Natural killer cell treated with Interleukin-12 subunit alpha and Interleukin-12 subunit beta and Interleukin-15 and Interleukin-18, amount 100 ng/mL, for 72 hours (primary cell): Measurements from ENCODE around the gene ZNF343. TPM values are rescaled to one million over a fixed set of nuclear protein-coding genes. Genes with fewer than 3 reads are reported as not detected.

ENCODE experiments used
- ATAC-seq, 2 donors: fragments of 150-1000 bp; cut with Tn5 transposase in 1 of 2; sonication (Bioruptor Pico), chemical (Tn5 transposase) in 1 of 2; 2 replicates each; pipeline ENCODE4 v1.10.0; 2021
- DNase-seq: peaks from one replicate; pipeline ENCODE4 v3.0.0; 2022; ENCODE audit warnings: low spot score
- H3K27ac Mint-ChIP-seq, 2 donors: 1 replicate in 1 of 2; 2 replicates in 1 of 2; pipeline ENCODE4 v1.8.0; 2022; ENCODE audit warnings: mixed read lengths in 2 of 2, mild to moderate bottlenecking in 1 of 2, moderate library complexity in 1 of 2
- H3K27me3 Mint-ChIP-seq, 2 donors: 1 replicate in 1 of 2; 2 replicates in 1 of 2; pipeline ENCODE4 v1.8.0; 2022; ENCODE audit warnings: mixed read lengths in 2 of 2
- H3K36me3 Mint-ChIP-seq: one replicate; pipeline ENCODE4 v1.8.0; 2022; ENCODE audit warnings: mixed read lengths
- H3K4me1 Mint-ChIP-seq, 2 donors: 1 replicate in 1 of 2; 2 replicates in 1 of 2; pipeline ENCODE4 v1.8.0; 2022; ENCODE audit warnings: low read depth in 2 of 2, mixed read lengths in 2 of 2, mild to moderate bottlenecking in 1 of 2
- H3K4me3 Mint-ChIP-seq: one replicate; pipeline ENCODE4 v1.8.0; 2022; ENCODE audit warnings: mixed read lengths
- H3K9me3 Mint-ChIP-seq: 2 replicates; pipeline ENCODE4 v1.8.0; 2022; ENCODE audit warnings: mixed read lengths
- total RNA-seq, 2 donors: library from RNA; stranded (reverse); gene quantifications; one replicate each; pipeline ENCODE4 v1.2.3, GENCODE V29; 2022

ZNF343 gene
- total RNA-seq, 2 donors from 2014 or later = 6.8 to 21.1 TPM

- Mint-ChIP-seq H3K36me3 (peaks cover 6% of the 10 kb centered on the region), H3K4me3 (no peak overlapping the region), H3K27me3 (no peaks in the 10 kb centered on the region), H3K9me3 (no peaks in the 10 kb centered on the region), H3K27ac (no peak overlapping the region), H3K4me1 (peaks cover 6 to 12% of the 10 kb centered on the region in 2 donors)
- no peak for DNase-seq
- ATAC-seq = no peak
Observed at GRCh38 chr20:2475850-2476741, 32.6 kb downstream of the ZNF343 start.

- DNase-seq (no peak), ATAC-seq (no peak)
- Mint-ChIP-seq H3K4me3 (no peak overlapping the region), H3K27ac (no peak overlapping the region), H3K9me3 (no peaks in the 10 kb centered on the region), H3K27me3 (no peaks in the 10 kb centered on the region), H3K4me1 (peaks cover 27 to 33% of the 10 kb centered on the region in 2 donors), H3K36me3 (peaks cover 7% of the 10 kb centered on the region)
Observed at GRCh38 chr20:2473516-2473915, 35.2 kb downstream of the ZNF343 start.

DNA sequence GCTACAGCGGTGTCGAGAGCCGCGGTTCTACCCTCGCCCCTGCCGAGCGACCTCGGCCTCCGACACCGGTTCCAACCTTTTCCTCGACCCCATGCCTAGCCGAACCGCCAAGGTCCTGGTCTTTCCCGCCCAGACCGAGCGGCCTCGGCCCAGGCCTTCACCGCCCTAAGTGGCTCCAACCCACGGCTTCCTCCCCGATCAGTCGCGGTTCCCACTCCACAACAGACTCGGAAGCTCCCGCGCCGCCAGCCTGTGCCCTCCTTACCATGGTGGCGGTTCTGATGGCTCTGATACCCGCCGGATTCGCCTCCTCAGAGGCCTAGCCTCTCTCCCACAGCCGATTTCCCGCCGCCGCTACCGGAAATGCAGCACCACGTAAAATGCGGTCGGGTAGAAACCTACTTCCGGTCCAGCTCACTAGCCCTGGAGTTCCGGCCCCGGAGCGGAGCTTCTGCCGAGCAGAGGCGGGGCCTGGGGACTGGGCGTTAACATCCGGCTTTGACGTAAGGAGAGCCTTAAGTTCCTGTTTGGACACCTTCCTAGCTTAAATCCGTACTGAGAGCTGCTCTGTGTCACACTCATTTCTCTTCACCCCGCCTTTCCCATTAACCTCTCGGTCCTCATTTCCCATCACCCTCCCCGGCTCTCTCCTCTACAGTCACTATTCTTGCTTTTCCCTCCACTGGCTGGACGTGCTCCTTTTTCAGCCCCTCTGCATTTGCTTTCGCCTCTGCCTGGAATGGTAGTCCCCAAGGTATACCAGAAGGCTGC is 38.1 kb downstream of the ZNF343 start, which contains the start of gene SNRPB:
TSS of gene SNRPB (minus strand) at position 367 of the 771 bp plus-strand sequence. CDS start at position 268, 99 bp downstream.
- H3K9me3 Mint-ChIP-seq = no peaks in the 10 kb centered on the region
- H3K27ac Mint-ChIP-seq = peak within 1 kb of the TSS; percentile 98 to 100
- ATAC-seq = peak; percentile 98 to 99

DNA sequence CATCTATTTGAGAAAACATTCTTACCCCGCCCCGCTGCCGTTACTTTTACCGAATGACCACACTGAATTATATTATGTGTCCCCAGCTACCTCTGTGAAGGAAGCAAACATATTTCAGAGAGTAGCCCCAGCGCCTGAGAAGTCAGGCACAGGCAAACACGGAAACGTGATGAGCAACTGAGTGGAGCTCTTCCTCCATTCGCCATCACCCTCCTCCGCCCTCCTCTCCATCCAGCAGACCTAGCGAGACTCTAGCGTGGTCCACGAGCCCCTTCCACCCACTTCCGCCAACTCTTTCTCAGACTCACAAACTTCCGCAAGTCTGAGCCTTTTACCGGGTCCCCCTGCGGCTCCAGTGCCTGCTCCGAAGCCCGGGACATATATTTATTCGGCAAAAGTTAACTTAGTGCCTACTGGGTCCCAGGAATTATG is 38.7 kb downstream of the ZNF343 start:
- Mint-ChIP-seq H3K27me3 (no peaks in the 10 kb centered on the region), H3K9me3 (no peaks in the 10 kb centered on the region), H3K36me3 (peaks cover 28% of the 10 kb centered on the region), H3K27ac (peak overlapping the region; percentile 98 to 100), H3K4me1 (peaks cover 48% of the 10 kb centered on the region in 2 donors), H3K4me3 (peak overlapping the region; percentile 100)
- ATAC-seq (peak; percentile 65 to 78), DNase-seq (peak; percentile 77)

More for the DNA sequence above, 38.1 kb downstream of the ZNF343 start, which contains the start of gene SNRPB:
- peaks cover 25% of the 10 kb centered on the region for H3K36me3 Mint-ChIP-seq
- peaks cover 47 to 48% of the 10 kb centered on the region in 2 donors for H3K4me1 Mint-ChIP-seq
- H3K27me3 Mint-ChIP-seq = no peaks in the 10 kb centered on the region
- DNase-seq = peak; percentile 98
- peak within 1 kb of the TSS; percentile 100 for H3K4me3 Mint-ChIP-seq

DNA sequence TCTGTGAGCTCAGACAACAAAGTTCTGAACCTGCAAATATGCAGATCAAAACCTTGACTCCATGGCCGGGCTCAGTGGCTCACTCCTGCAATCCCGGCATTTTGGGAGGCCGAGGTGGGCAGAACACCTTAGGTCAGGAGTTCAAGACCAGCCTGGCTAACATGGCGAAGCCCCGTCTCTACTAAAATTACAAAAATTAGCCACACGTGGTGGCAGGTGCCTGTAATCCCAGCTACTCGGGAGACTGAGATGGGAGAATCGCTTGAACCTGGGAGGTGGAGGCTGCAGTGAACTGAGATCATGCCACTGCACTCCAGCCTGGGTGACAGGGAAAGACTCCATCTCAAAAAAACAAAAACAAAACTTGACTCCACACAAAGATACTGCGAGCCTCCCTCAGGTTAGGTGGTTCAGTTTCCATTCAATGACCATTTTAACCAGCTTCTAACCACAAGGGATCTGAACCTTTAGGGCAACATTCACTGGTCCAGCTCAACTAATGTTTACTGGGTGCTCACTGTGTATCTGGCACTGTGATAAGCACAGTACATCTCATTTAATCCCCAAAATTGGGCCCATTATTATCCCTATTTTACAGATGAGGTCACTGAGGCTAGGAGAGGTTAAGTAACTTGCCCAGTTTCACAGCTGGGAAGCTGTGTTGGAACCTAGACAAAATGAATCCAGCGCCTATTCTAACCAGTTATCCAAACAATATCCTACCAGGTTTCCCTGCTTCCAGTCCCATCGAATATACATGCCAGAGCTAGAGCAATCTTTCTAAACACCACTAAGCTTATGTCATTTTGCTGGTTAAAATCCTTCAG is 39.9 kb downstream of the ZNF343 start:
- H3K27ac Mint-ChIP-seq = peak overlapping the region; percentile 98 to 100

DNA sequence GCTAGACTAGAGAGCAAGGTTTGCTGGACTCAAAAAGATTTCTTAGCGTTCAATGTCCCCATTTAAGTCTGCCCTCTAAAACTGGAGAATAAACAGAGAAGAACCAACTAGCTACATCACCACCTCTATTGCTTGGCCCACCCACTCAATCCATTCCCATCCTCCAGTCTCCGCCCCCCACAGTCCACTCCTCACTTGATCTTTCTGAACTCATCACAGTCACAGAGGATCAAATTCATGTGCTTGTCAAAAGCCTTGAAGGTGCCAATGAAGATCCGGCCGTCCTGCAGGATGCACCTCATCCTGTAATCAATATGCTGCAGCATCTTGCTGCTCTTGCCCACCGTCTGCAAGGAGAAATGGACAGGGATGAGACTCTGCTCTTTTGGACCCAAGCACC is 41.3 kb downstream of the ZNF343 start:
- H3K36me3 Mint-ChIP-seq = peaks cover 42% of the 10 kb centered on the region
- H3K9me3 Mint-ChIP-seq = no peaks in the 10 kb centered on the region
- H3K27ac Mint-ChIP-seq = peak overlapping the region; percentile 98 to 100
- H3K4me3 Mint-ChIP-seq = peak overlapping the region; percentile 100
- DNase-seq (no peak), ATAC-seq (no peak)
- H3K27me3 Mint-ChIP-seq = no peaks in the 10 kb centered on the region
- H3K4me1 Mint-ChIP-seq = peaks cover 47 to 53% of the 10 kb centered on the region in 2 donors

More for the DNA sequence above, 39.9 kb downstream of the ZNF343 start:
- no peak for ATAC-seq
- peak overlapping the region; percentile 100 for H3K4me3 Mint-ChIP-seq
- DNase-seq = no peak
- peaks cover 33% of the 10 kb centered on the region for H3K36me3 Mint-ChIP-seq
- H3K27me3 Mint-ChIP-seq = no peaks in the 10 kb centered on the region
- H3K4me1 Mint-ChIP-seq = peaks cover 48% of the 10 kb centered on the region in 2 donors
- no peaks in the 10 kb centered on the region for H3K9me3 Mint-ChIP-seq

GRCh38 chr20:2465100-2465499 is 43.6 kb downstream of the ZNF343 start:
- H3K9me3 Mint-ChIP-seq = no peaks in the 10 kb centered on the region
- no peak for ATAC-seq
- H3K27ac Mint-ChIP-seq = no peak overlapping the region
- no peaks in the 10 kb centered on the region for H3K27me3 Mint-ChIP-seq
- H3K4me1 Mint-ChIP-seq = peaks cover 27 to 42% of the 10 kb centered on the region in 2 donors
- DNase-seq = no peak
- H3K4me3 Mint-ChIP-seq = no peak overlapping the region
- peaks cover 61% of the 10 kb centered on the region for H3K36me3 Mint-ChIP-seq

GRCh38 chr20:2463616-2464365 is 44.9 kb downstream of the ZNF343 start:
- H3K9me3 Mint-ChIP-seq = no peaks in the 10 kb centered on the region
- no peaks in the 10 kb centered on the region for H3K27me3 Mint-ChIP-seq
- H3K4me3 Mint-ChIP-seq = no peak overlapping the region
- no peak overlapping the region for H3K27ac Mint-ChIP-seq
- ATAC-seq (no peak), DNase-seq (no peak)
- peaks cover 62% of the 10 kb centered on the region for H3K36me3 Mint-ChIP-seq
- peaks cover 17 to 34% of the 10 kb centered on the region in 2 donors for H3K4me1 Mint-ChIP-seq

DNA sequence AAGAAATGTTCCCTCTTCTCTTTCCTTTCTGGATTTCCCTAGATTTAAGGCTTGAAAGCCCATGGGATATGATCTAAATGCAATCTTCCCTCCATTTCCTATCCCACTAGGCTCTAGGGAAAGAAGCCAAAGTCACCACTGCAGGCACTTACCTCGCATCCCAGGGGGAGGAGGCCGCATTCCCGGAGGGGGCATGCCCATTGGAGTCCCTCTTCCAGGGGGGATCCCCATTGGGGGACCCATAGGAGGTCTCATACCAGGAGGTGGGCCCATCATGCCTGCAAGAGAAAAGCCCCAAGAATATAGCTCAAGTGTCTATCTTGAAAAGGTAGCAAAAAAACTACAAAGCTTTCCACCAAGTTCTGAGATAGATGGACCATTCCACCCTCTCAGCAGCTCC is 46.2 kb downstream of the ZNF343 start:
- peaks cover 55% of the 10 kb centered on the region for H3K36me3 Mint-ChIP-seq
- peaks cover 4 to 24% of the 10 kb centered on the region in 2 donors for H3K4me1 Mint-ChIP-seq
- H3K27me3 Mint-ChIP-seq = no peaks in the 10 kb centered on the region
- ATAC-seq (no peak), DNase-seq (no peak)
- no peak overlapping the region for H3K4me3 Mint-ChIP-seq
- no peaks in the 10 kb centered on the region for H3K9me3 Mint-ChIP-seq
- no peak overlapping the region for H3K27ac Mint-ChIP-seq

GRCh38 chr20:2460752-2461424 is 47.8 kb downstream of the ZNF343 start:
- Mint-ChIP-seq H3K36me3 (peaks cover 46% of the 10 kb centered on the region), H3K27me3 (no peaks in the 10 kb centered on the region), H3K4me1 (peaks cover 0 to 16% of the 10 kb centered on the region in 2 donors)

DNA sequence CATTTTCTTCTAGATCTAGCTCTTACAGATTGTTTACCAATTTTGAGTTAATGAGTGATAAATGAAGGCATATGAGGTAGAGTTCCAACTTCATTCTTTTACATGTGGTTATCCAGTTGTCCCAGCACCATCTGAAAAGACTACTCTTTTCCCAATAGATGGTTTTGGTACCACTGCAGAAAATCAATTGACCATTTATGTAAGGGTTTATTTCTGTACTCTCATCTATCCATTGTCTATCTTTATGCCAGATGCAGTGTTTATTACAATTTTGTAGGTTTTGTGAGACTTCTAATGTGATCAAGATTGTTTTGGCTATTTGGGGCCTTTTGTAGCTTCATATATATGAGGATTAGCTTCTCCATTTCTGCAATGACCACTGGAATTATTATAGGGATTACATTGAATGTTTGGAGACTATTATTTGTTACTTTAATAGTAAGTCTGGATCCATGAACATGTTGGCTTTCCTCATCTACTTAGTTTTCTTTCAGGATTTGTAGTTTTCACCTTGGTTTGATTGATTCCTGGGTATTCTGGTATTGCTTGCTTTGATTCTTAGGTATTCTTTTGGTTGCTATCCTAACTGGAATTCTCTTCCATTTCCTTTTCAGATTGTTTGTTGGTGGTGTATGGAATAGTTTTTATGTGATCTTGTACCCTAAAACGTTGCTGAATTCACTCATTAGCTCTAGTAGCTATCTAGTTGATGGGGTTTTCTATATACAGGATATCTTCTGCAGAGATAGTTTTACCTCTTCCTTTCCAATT is 48.5 kb downstream of the ZNF343 start:
- Mint-ChIP-seq H3K4me3 (no peak overlapping the region), H3K9me3 (no peaks in the 10 kb centered on the region), H3K4me1 (peaks cover 3 to 12% of the 10 kb centered on the region in 2 donors), H3K27me3 (no peaks in the 10 kb centered on the region), H3K36me3 (peaks cover 40% of the 10 kb centered on the region), H3K27ac (no peak overlapping the region)
- no peak for ATAC-seq
- DNase-seq = no peak

More at GRCh38 chr20:2460752-2461424, 47.8 kb downstream of the ZNF343 start:
- DNase-seq (no peak), ATAC-seq (no peak)
- peak overlapping the region in 1 of 2 donors; percentile 16 for H3K27ac Mint-ChIP-seq
- H3K4me3 Mint-ChIP-seq = no peak overlapping the region
- H3K9me3 Mint-ChIP-seq = no peaks in the 10 kb centered on the region
